ENCODE data around the gene YIF1B. TPM values are rescaled to one million over a fixed set of nuclear protein-coding genes. Genes with fewer than 3 reads are reported as not detected.
A peak's percentile ranks its signal among the peaks of the same experiment; 100 is the strongest.

YIF1B gene
- total and polyA plus RNA-seq, 2 donors (not counting 1 experiment from before 2014, with no cell fraction given), result 31.6 to 58.3 TPM

GRCh38 chr19:38360839-38361631 is 45.3 kb upstream of the YIF1B start:
- Mint-ChIP-seq H3K9me3 (ENCODE audit: insufficient read depth) (no peaks in the 10 kb centered on the region), H3K27me3 (peaks cover 10% of the 10 kb centered on the region), H3K4me1 (peaks cover 17% of the 10 kb centered on the region), H3K27ac (peak overlapping the region; percentile 15), H3K4me3 (peak overlapping the region; percentile 91)
- intact Hi-C loops (cut with micrococcal nuclease), result loop anchor here (1.0 kb wide), 1 partner anchor 13 kb away; the partner anchor contains the start of gene PSMD8
- Histone ChIP-seq H3K36me3 (replicated peaks in 1 of 2; ENCODE audit: control extremely low read depth in 1 of 2, control insufficient read depth in 1 of 2, extremely low read depth in 1 of 2, insufficient read depth in 2 of 2, low read length in 1 of 2) (no peaks in the 10 kb centered on the region), H3K27me3 (replicated peaks in 1 of 4; ENCODE audit: control extremely low read depth in 1 of 4, control insufficient read depth in 3 of 4, insufficient read depth in 4 of 4, low read length in 3 of 4) (peaks cover 0 to 24% (median 2%) of the 10 kb centered on the region in 4 experiments), H3K27ac (ENCODE audit: low read length in 2 of 2) (no peak overlapping the region), H4K20me1 (ENCODE audit: control insufficient read depth, insufficient read depth, low read length, poor library complexity, severe bottlenecking) (no peaks in the 10 kb centered on the region), H3K9me3 (ENCODE audit: control extremely low read depth in 1 of 3, control insufficient read depth in 2 of 3, insufficient read depth in 1 of 3, low read length in 2 of 3) (peaks cover 0 to 8% (median 0%) of the 10 kb centered on the region in 3 donors), H3K79me2 (ENCODE audit: control insufficient read depth, insufficient read depth, low read length) (no peaks in the 10 kb centered on the region), H2AFZ (ENCODE audit: insufficient read depth, low read depth, low read length, poor library complexity, severe bottlenecking) (peak overlapping the region; percentile 87), H3K9ac (ENCODE audit: low read length) (peak overlapping the region; percentile 73), H3K4me2 (replicated peaks; ENCODE audit: low read depth, low read length, poor library complexity, severe bottlenecking) (peak overlapping the region; percentile 99), H3K4me1 (ENCODE audit: control insufficient read depth in 2 of 2, insufficient read depth in 2 of 2, low read length in 2 of 2) (peaks cover 9 to 20% of the 10 kb centered on the region in 2 donors), H3K4me3 (ENCODE audit: control extremely low read depth in 1 of 5, extremely low read depth in 1 of 5, insufficient read depth in 1 of 5, low read depth in 2 of 5, low read length in 4 of 5) (peak overlapping the region; percentile 9 to 76 (median 62))
- TF ChIP-seq EZH2 (IDR thresholded peaks at IDR 0.05; ENCODE audit: borderline replicate concordance, insufficient read depth, low read depth, low read length, poor library complexity, severe bottlenecking), result no peak
- no peak for TF ChIP-seq CTCF (IDR thresholded peaks at IDR 0.05)
- ChIA-PET POLR2A (interaction anchor here (0.6 to 1.3 kb wide), 3 partner anchors 27 to 428 kb away, joined by 3 to 4 read pairs (median 3); partner anchors contain the start of genes GGN and SPRED3), CTCF (no interaction called here)
- ATAC-seq (ENCODE audit: low read depth) (no peak), DNase-seq (no peak)
- 16% methylated on average over 23 of the region's 23 CpGs for WGBS (ENCODE audit: insufficient coverage)

DNA sequence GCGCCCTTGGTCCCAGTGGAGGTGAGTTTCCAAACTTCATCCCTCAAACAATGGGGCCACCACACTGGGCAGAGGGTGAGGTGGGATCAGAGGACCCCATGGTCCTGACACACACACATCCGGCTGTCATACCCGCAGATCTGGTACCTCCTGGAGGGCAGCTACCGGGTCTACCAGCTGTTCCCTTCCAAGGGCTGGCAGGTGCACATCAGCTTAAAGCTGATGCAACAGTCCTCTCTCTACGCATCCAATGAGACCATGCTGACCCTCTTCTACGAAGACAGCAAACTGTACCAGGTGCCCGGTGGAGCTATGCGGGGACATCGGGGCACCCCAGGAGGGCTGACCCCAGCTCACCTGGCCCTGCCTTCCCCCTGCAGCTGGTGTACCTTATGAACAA is 44.6 kb upstream of the YIF1B start:
- TF ChIP-seq EZH2 (IDR thresholded peaks at IDR 0.05; ENCODE audit: borderline replicate concordance, insufficient read depth, low read depth, low read length, poor library complexity, severe bottlenecking) (no peak), CTCF (IDR thresholded peaks at IDR 0.05) (no peak)
- ATAC-seq (ENCODE audit: low read depth) (no peak), DNase-seq (no peak)
- ChIA-PET CTCF (no interaction called here), POLR2A (no interaction called here)
- Histone ChIP-seq H3K9ac (ENCODE audit: low read length) (no peak overlapping the region), H3K79me2 (ENCODE audit: control insufficient read depth, insufficient read depth, low read length) (no peaks in the 10 kb centered on the region), H2AFZ (ENCODE audit: insufficient read depth, low read depth, low read length, poor library complexity, severe bottlenecking) (no peak overlapping the region), H3K9me3 (ENCODE audit: control extremely low read depth in 1 of 3, control insufficient read depth in 2 of 3, insufficient read depth in 1 of 3, low read length in 2 of 3) (peaks cover 0 to 6% (median 0%) of the 10 kb centered on the region in 3 donors), H3K27ac (ENCODE audit: low read length in 2 of 2) (no peak overlapping the region), H4K20me1 (ENCODE audit: control insufficient read depth, insufficient read depth, low read length, poor library complexity, severe bottlenecking) (no peaks in the 10 kb centered on the region), H3K4me2 (replicated peaks; ENCODE audit: low read depth, low read length, poor library complexity, severe bottlenecking) (no peak overlapping the region), H3K36me3 (replicated peaks in 1 of 2; ENCODE audit: control extremely low read depth in 1 of 2, control insufficient read depth in 1 of 2, extremely low read depth in 1 of 2, insufficient read depth in 2 of 2, low read length in 1 of 2) (no peaks in the 10 kb centered on the region), H3K27me3 (replicated peaks in 1 of 4; ENCODE audit: control extremely low read depth in 1 of 4, control insufficient read depth in 3 of 4, insufficient read depth in 4 of 4, low read length in 3 of 4) (peaks cover 0 to 18% (median 2%) of the 10 kb centered on the region in 4 experiments), H3K4me3 (ENCODE audit: control extremely low read depth in 1 of 5, extremely low read depth in 1 of 5, insufficient read depth in 1 of 5, low read depth in 2 of 5, low read length in 4 of 5) (no peak overlapping the region), H3K4me1 (ENCODE audit: control insufficient read depth in 2 of 2, insufficient read depth in 2 of 2, low read length in 2 of 2) (peaks cover 9 to 20% of the 10 kb centered on the region in 2 donors)
- intact Hi-C loops (cut with micrococcal nuclease), result no loop called here
- Mint-ChIP-seq H3K27ac (no peak overlapping the region), H3K4me3 (peak overlapping the region; percentile 91), H3K27me3 (peaks cover 13% of the 10 kb centered on the region), H3K4me1 (peaks cover 17% of the 10 kb centered on the region), H3K9me3 (ENCODE audit: insufficient read depth) (no peaks in the 10 kb centered on the region)
- 88% methylated on average over 9 of the region's 9 CpGs for WGBS (ENCODE audit: insufficient coverage)

Measured in B cell (primary cell).